NCI-H82 (cell line): ENCODE data around the gene GRWD1.

Experiments used
- DNase-seq: peaks from one replicate; lab custom pipeline; 2025; lab: John Stamatoyannopoulos, UW

The GRWD1 gene

GRCh38 chr19:48424694-48425219 lies 21.0 kb upstream of the GRWD1 start:
- DNase-seq: no peak

- DNase-seq: peak; percentile 38
Measured at GRCh38 chr19:48428670-48429069, 17.1 kb upstream of the GRWD1 start.

- no peak for DNase-seq
Measured at GRCh38 chr19:48433337-48433736, 12.4 kb upstream of the GRWD1 start.

GRCh38 chr19:48436586-48436985 lies 9.2 kb upstream of the GRWD1 start:
- no peak for DNase-seq

GRCh38 chr19:48441360-48442050 lies 4.3 kb upstream of the GRWD1 start:
- DNase-seq: no peak

GRCh38 chr19:48442116-48443035 lies 3.4 kb upstream of the GRWD1 start:
- DNase-seq: no peak

GRCh38 chr19:48443256-48443655 lies 2.5 kb upstream of the GRWD1 start:
- no peak for DNase-seq

GRCh38 chr19:48443731-48444128 lies 2.1 kb upstream of the GRWD1 start:
- no peak for DNase-seq

- DNase-seq: peak; percentile 27
Measured at GRCh38 chr19:48444129-48444935, 1.5 kb upstream of the GRWD1 start.

- DNase-seq: no peak
Measured at GRCh38 chr19:48444936-48445200, 915 bp upstream of the GRWD1 start.

- peak; percentile 88 for DNase-seq
Measured at GRCh38 chr19:48445256-48445605, 552 bp upstream of the GRWD1 start.

- DNase-seq: no peak
Measured at GRCh38 chr19:48446579-48446978, 796 bp downstream of the GRWD1 start.

- DNase-seq: no peak
Measured at GRCh38 chr19:48448563-48448962, 2.8 kb downstream of the GRWD1 start.

- no peak for DNase-seq
Measured at GRCh38 chr19:48450441-48450840, 4.7 kb downstream of the GRWD1 start.

- no peak for DNase-seq
Measured at GRCh38 chr19:48450863-48451262, 5.1 kb downstream of the GRWD1 start.

GRCh38 chr19:48451624-48452023 lies 5.8 kb downstream of the GRWD1 start:
- no peak for DNase-seq

GRCh38 chr19:48452289-48453190 lies 6.8 kb downstream of the GRWD1 start:
- no peak for DNase-seq

- DNase-seq: no peak
Measured at GRCh38 chr19:48454150-48454730, 8.5 kb downstream of the GRWD1 start.

- DNase-seq: no peak
Measured at GRCh38 chr19:48455171-48455907, 9.6 kb downstream of the GRWD1 start, which contains the start of gene KCNJ14. Gene KCNJ14, plus strand, starts transcription at chr19:48455574. Its CDS starts 6,151 bp downstream, at chr19:48461725.

GRCh38 chr19:48455908-48456562 lies 10.3 kb downstream of the GRWD1 start:
- no peak for DNase-seq
